Measurements from ENCODE around the gene TCF12. TPM values are rescaled to one million over a fixed set of nuclear protein-coding genes. Genes with fewer than 3 reads are reported as not detected.

The TCF12 gene
- total and polyA plus RNA-seq, 2 of the 8 experiments (the other 6 are each of a cell fraction or from before 2014, with no cell fraction given) = 85.8 to 101 TPM

- TF ChIP-seq, protein P1, sequence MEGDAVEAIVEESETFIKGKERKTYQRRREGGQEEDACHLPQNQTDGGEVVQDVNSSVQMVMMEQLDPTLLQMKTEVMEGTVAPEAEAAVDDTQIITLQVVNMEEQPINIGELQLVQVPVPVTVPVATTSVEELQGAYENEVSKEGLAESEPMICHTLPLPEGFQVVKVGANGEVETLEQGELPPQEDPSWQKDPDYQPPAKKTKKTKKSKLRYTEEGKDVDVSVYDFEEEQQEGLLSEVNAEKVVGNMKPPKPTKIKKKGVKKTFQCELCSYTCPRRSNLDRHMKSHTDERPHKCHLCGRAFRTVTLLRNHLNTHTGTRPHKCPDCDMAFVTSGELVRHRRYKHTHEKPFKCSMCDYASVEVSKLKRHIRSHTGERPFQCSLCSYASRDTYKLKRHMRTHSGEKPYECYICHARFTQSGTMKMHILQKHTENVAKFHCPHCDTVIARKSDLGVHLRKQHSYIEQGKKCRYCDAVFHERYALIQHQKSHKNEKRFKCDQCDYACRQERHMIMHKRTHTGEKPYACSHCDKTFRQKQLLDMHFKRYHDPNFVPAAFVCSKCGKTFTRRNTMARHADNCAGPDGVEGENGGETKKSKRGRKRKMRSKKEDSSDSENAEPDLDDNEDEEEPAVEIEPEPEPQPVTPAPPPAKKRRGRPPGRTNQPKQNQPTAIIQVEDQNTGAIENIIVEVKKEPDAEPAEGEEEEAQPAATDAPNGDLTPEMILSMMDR (IDR thresholded peaks at IDR 0.05; ENCODE audit: control extremely low read depth in 1 of 3, insufficient read depth in 1 of 3, low read depth in 1 of 3, low read length in 3 of 3) = no peak
- TF ChIP-seq KDM4A (IDR thresholded peaks at IDR 0.05; ENCODE audit: low read depth, low read length, severe bottlenecking) (no peak), HDAC2 (IDR thresholded peaks at IDR 0.05; ENCODE audit: borderline replicate concordance in 1 of 2, low read depth in 2 of 2, low read length in 2 of 2) (no peak), GTF2F1 (IDR thresholded peaks at IDR 0.05; ENCODE audit: borderline replicate concordance, low read depth, low read length) (no peak), CHD2 (IDR thresholded peaks at IDR 0.05; ENCODE audit: low read length) (no peak), POLR2AphosphoS5 (IDR thresholded peaks at IDR 0.05; ENCODE audit: low read depth, low read length) (no peak)
Measured at GRCh38 chr15:57205027-57205855, 286.8 kb downstream of the TCF12 start (continued).
